NCI-H345 (cell line): Measurements from ENCODE around the gene ATRX.
"Not testable (repeated sequence)": the region's sequence is repeated elsewhere in the genome, so short reads cannot be mapped to it uniquely, and the experiment has no call there.

ENCODE experiments used
- DNase-seq: peaks from one replicate; lab custom pipeline; 2025; lab: John Stamatoyannopoulos, UW

Gene ATRX

GRCh38 chrX:77621453-77621852, 164.6 kb downstream of the ATRX start:
- DNase-seq = not testable (repeated sequence)

- DNase-seq = no peak
Observed at GRCh38 chrX:77617206-77617605, 168.8 kb downstream of the ATRX start.

- no peak for DNase-seq
Observed at GRCh38 chrX:77603635-77604336, 182.2 kb downstream of the ATRX start.

- no peak for DNase-seq
Observed at GRCh38 chrX:77597511-77597910, 188.5 kb downstream of the ATRX start.

GRCh38 chrX:77597090-77597489, 188.9 kb downstream of the ATRX start:
- no peak for DNase-seq

GRCh38 chrX:77595848-77596247, 190.2 kb downstream of the ATRX start:
- DNase-seq = no peak

GRCh38 chrX:77572322-77572721, 213.7 kb downstream of the ATRX start:
- DNase-seq = no peak

GRCh38 chrX:77565278-77565677, 220.7 kb downstream of the ATRX start:
- no peak for DNase-seq

- DNase-seq = no peak
Observed at GRCh38 chrX:77564823-77565222, 221.2 kb downstream of the ATRX start.

- DNase-seq = no peak
Observed at GRCh38 chrX:77561372-77561771, 224.6 kb downstream of the ATRX start.

GRCh38 chrX:77556276-77556675, 229.7 kb downstream of the ATRX start:
- DNase-seq = no peak

- DNase-seq = no peak
Observed at GRCh38 chrX:77548751-77549150, 237.3 kb downstream of the ATRX start.

GRCh38 chrX:77539778-77540177, 246.2 kb downstream of the ATRX start:
- DNase-seq = not testable (repeated sequence)

- DNase-seq = not testable (repeated sequence)
Observed at GRCh38 chrX:77531261-77531660, 254.8 kb downstream of the ATRX start.

- DNase-seq = no peak
Observed at GRCh38 chrX:77528034-77528433, 258.0 kb downstream of the ATRX start.

GRCh38 chrX:77527233-77528001, 258.6 kb downstream of the ATRX start:
- no peak for DNase-seq

GRCh38 chrX:77519765-77520164, 266.3 kb downstream of the ATRX start:
- DNase-seq = no peak

GRCh38 chrX:77514177-77514576, 271.8 kb downstream of the ATRX start:
- DNase-seq = no peak

GRCh38 chrX:77510007-77510406, 276.0 kb downstream of the ATRX start:
- no peak for DNase-seq

- no peak for DNase-seq
Observed at GRCh38 chrX:77505227-77505626, 280.8 kb downstream of the ATRX start.

- no peak for DNase-seq
Observed at GRCh38 chrX:77502951-77503525, 283.0 kb downstream of the ATRX start.

- DNase-seq = not testable (repeated sequence)
Observed at GRCh38 chrX:77500164-77500563, 285.9 kb downstream of the ATRX start.
